Measurements from ENCODE around the gene TOP3B. TPM values are rescaled to one million over a fixed set of nuclear protein-coding genes. Genes with fewer than 3 reads are reported as not detected.
A peak's percentile ranks its signal among the peaks of the same experiment; 100 is the strongest.

TOP3B gene
- total RNA-seq, 1 experiment from 2014 or later = 29.1 TPM

GRCh38 chr22:21981874-21982273 is 713 bp downstream of the TOP3B start:
- no peak for TF ChIP-seq POLR2AphosphoS5 (IDR thresholded peaks at IDR 0.05; ENCODE audit: low read depth, low read length)
- no peak for TF ChIP-seq CTCF (IDR thresholded peaks at IDR 0.05)
- TF ChIP-seq SIN3A (IDR thresholded peaks at IDR 0.05; ENCODE audit: borderline replicate concordance, insufficient read depth, low read depth, low read length) = no peak
- no peak for TF ChIP-seq TCF7L2 (IDR thresholded peaks at IDR 0.05; ENCODE audit: low read depth, low read length)
- TF ChIP-seq REST (IDR thresholded peaks at IDR 0.05; ENCODE audit: insufficient read depth in 1 of 2, low read depth in 2 of 2, low read length in 1 of 2) = no peak
- no peak for DNase-seq (ENCODE audit: low read depth, low spot score)
- intact Hi-C loops (cut with micrococcal nuclease; ENCODE audit: unreplicated experiment) = no loop called here
- ChIA-PET POLR2A (no interaction called here), CTCF (no interaction called here)
- no TSS peak for BruUV-seq (replicated peaks)
- H3K27me3 ChIP-seq (ENCODE audit: control insufficient read depth, insufficient read depth, low read length) = no peaks in the 10 kb centered on the region
- peak overlapping the region; percentile 89 for H3K27ac ChIP-seq (ENCODE audit: low read length)
- no peak for ATAC-seq
- H3K36me3 ChIP-seq (ENCODE audit: control insufficient read depth, insufficient read depth, low read length) = peaks cover 6% of the 10 kb centered on the region; the same call in 1 of the 2 replicates
- in situ Hi-C loops (cut with HindIII; ENCODE audit: low pct_unique_long_range_greater_than_20kb, low sequenced_read_pairs) = no loop called here
- H3K9me3 ChIP-seq (ENCODE audit: control insufficient read depth, insufficient read depth, low read depth, low read length) = no peaks in the 10 kb centered on the region
- peaks cover 2% of the 10 kb centered on the region; the same call in 1 of the 2 replicates for H3K4me1 ChIP-seq (ENCODE audit: control insufficient read depth, insufficient read depth, low read length)
- peak overlapping the region; percentile 89 to 96 for H3K4me3 ChIP-seq (ENCODE audit: low read depth in 2 of 2, low read length in 2 of 2)

DNA sequence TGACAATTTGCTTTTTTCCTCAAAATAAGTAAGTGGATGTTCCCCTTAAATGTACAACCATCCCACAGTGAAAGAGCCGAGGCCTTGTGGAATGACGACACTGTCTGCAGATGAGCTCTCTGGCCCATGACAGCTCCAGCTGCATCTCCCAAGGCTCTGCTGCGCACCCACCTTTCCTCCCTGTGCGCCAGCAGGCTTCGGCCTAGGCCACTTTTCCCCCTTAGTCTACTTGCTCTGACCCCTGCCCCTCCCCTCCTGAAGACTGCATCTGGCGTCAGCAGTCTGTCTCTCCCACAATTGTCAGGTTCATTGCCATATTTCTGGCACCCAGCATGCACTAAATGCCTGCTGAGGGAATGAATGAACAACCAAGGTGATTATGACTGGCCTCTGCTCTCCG is 2.0 kb downstream of the TOP3B start:
- Histone ChIP-seq H3K27me3 (ENCODE audit: control insufficient read depth, insufficient read depth, low read length) (no peaks in the 10 kb centered on the region), H3K4me3 (ENCODE audit: low read depth in 2 of 2, low read length in 2 of 2) (no peak overlapping the region), H3K36me3 (ENCODE audit: control insufficient read depth, insufficient read depth, low read length) (peaks cover 6% of the 10 kb centered on the region; the same call in 1 of the 2 replicates), H3K27ac (ENCODE audit: low read length) (no peak overlapping the region), H3K9me3 (ENCODE audit: control insufficient read depth, insufficient read depth, low read depth, low read length) (no peaks in the 10 kb centered on the region), H3K4me1 (ENCODE audit: control insufficient read depth, insufficient read depth, low read length) (peaks cover 2% of the 10 kb centered on the region; the same call in 1 of the 2 replicates)
- intact Hi-C loops (cut with micrococcal nuclease; ENCODE audit: unreplicated experiment) (no loop called here), in situ Hi-C loops (cut with HindIII; ENCODE audit: low pct_unique_long_range_greater_than_20kb, low sequenced_read_pairs) (no loop called here)
- ATAC-seq = no peak
- DNase-seq (ENCODE audit: low read depth, low spot score) = no peak
- no peak for TF ChIP-seq SIN3A (IDR thresholded peaks at IDR 0.05; ENCODE audit: borderline replicate concordance, insufficient read depth, low read depth, low read length)
- TF ChIP-seq REST (IDR thresholded peaks at IDR 0.05; ENCODE audit: insufficient read depth in 1 of 2, low read depth in 2 of 2, low read length in 1 of 2) = no peak
- TF ChIP-seq TCF7L2 (IDR thresholded peaks at IDR 0.05; ENCODE audit: low read depth, low read length) = no peak
- no peak for TF ChIP-seq POLR2AphosphoS5 (IDR thresholded peaks at IDR 0.05; ENCODE audit: low read depth, low read length)
- TF ChIP-seq CTCF (IDR thresholded peaks at IDR 0.05) = no peak
- no TSS peak for BruUV-seq (replicated peaks)
- ChIA-PET CTCF (no interaction called here), POLR2A (no interaction called here)
